ENCODE measurements around the gene SESN1. TPM values are rescaled to one million over a fixed set of nuclear protein-coding genes. Genes with fewer than 3 reads are reported as not detected.

SESN1 gene
- total RNA-seq, 4 donors from 2014 or later, result 22.8 to 87.5 (median 43.4) TPM

- no peak overlapping the region for H3K4me3 ChIP-seq
- no peaks in the 10 kb centered on the region for H3K36me3 ChIP-seq
- no peak for TF ChIP-seq POLR2A (IDR thresholded peaks at IDR 0.05)
- TF ChIP-seq CTCF (IDR thresholded peaks at IDR 0.05), result no peak
- no peaks in the 10 kb centered on the region for H3K9me3 ChIP-seq
- H3K27ac ChIP-seq, result no peak overlapping the region
- H3K4me1 ChIP-seq, result peaks cover 0 to 6% (median 0%) of the 10 kb centered on the region in 4 donors
- no peak for DNase-seq
- H3K27me3 ChIP-seq, result no peaks in the 10 kb centered on the region
Observed at GRCh38 chr6:109024784-109025183, 69.9 kb downstream of the SESN1 start.

- Histone ChIP-seq H3K9me3 (no peaks in the 10 kb centered on the region), H3K4me3 (no peak overlapping the region), H3K27ac (no peak overlapping the region), H3K36me3 (no peaks in the 10 kb centered on the region), H3K4me1 (peaks cover 0 to 6% (median 0%) of the 10 kb centered on the region in 4 donors), H3K27me3 (no peaks in the 10 kb centered on the region)
- TF ChIP-seq POLR2A (IDR thresholded peaks at IDR 0.05) (no peak), CTCF (IDR thresholded peaks at IDR 0.05) (no peak)
- no peak for DNase-seq
Observed at GRCh38 chr6:109024368-109024767, 70.3 kb downstream of the SESN1 start.

GRCh38 chr6:109023356-109023925 is 71.2 kb downstream of the SESN1 start:
- H3K4me3 ChIP-seq, result no peak overlapping the region
- peaks cover 0 to 6% (median 0%) of the 10 kb centered on the region in 4 donors for H3K4me1 ChIP-seq
- no peaks in the 10 kb centered on the region for H3K27me3 ChIP-seq
- no peaks in the 10 kb centered on the region for H3K9me3 ChIP-seq
- peak overlapping the region; percentile 36 to 62 (median 52) for H3K27ac ChIP-seq
- TF ChIP-seq POLR2A (IDR thresholded peaks at IDR 0.05) (no peak), CTCF (IDR thresholded peaks at IDR 0.05) (no peak)
- H3K36me3 ChIP-seq, result no peaks in the 10 kb centered on the region
- no peak for DNase-seq

DNA sequence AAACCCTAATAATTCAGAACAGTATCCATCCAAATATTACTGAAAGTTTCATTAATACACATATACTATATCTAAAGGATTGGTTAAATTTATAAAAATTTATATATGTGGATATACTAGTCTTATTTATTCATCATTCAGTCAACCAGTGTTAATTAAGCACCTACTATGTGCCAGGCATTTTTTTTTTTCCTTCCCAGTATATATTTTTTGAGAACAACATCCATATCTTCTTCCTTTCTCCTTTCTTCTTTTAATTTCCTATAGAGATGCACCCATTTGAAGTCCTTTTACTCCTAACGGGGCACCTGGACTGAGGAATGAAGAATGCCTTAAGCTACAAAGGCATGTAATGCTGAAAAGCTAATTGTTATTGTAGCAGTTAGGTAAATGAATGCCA is 72.8 kb downstream of the SESN1 start:
- TF ChIP-seq POLR2A (IDR thresholded peaks at IDR 0.05) (no peak), CTCF (IDR thresholded peaks at IDR 0.05) (no peak)
- no peak for DNase-seq

GRCh38 chr6:109019911-109020310 is 74.7 kb downstream of the SESN1 start:
- Histone ChIP-seq H3K27ac (peak overlapping the region in 1 of 4 donors; percentile 29), H3K27me3 (no peaks in the 10 kb centered on the region), H3K4me3 (no peak overlapping the region), H3K36me3 (no peaks in the 10 kb centered on the region), H3K9me3 (no peaks in the 10 kb centered on the region), H3K4me1 (peaks cover 0 to 6% (median 0%) of the 10 kb centered on the region in 4 donors)
- DNase-seq, result no peak
- TF ChIP-seq CTCF (IDR thresholded peaks at IDR 0.05) (no peak), POLR2A (IDR thresholded peaks at IDR 0.05) (no peak)

More for the DNA sequence above, 72.8 kb downstream of the SESN1 start:
- Histone ChIP-seq H3K9me3 (no peaks in the 10 kb centered on the region), H3K27ac (no peak overlapping the region), H3K27me3 (no peaks in the 10 kb centered on the region), H3K4me1 (peaks cover 0 to 6% (median 0%) of the 10 kb centered on the region in 4 donors), H3K4me3 (no peak overlapping the region), H3K36me3 (no peaks in the 10 kb centered on the region)

Data from Peyer's patch (tissue), 4 donors.